Right lung (tissue), 5 donors: ENCODE data around the gene NR1D2. TPM values are rescaled to one million over a fixed set of nuclear protein-coding genes. Genes with fewer than 3 reads are reported as not detected.
A peak's percentile ranks its signal among the peaks of the same experiment; 100 is the strongest.
"Not testable (repeated sequence)": the region's sequence is repeated elsewhere in the genome, so short reads cannot be mapped to it uniquely, and the experiment has no call there.

Source experiments
- DNase-seq, 2 donors: peaks; one replicate each; pipeline ENCODE4 v3.0.0-alpha.2; 2013
- polyA plus RNA-seq, 5 donors: library from polyadenylated mRNA; unstranded; fragments of 120-200 nt; gene quantifications; one replicate each; pipeline versions ENCODE4 v1.2.1 to v1.2.3, GENCODE V29; 2013; ENCODE audit warnings: inconsistent platforms in 1 of 5, low replicate concordance in 1 of 5; ENCODE audit not compliant: insufficient read length in 5 of 5, insufficient read depth in 1 of 5

The NR1D2 gene
- polyA plus RNA-seq, 5 donors: 22.3 to 50.2 (median 38.9) TPM

- peak; percentile 47 to 72 for DNase-seq
Measured at GRCh38 chr3:23999012-23999641, 54.0 kb downstream of the NR1D2 start.

GRCh38 chr3:24002129-24002528, 57.0 kb downstream of the NR1D2 start:
- DNase-seq: no peak

GRCh38 chr3:24003466-24003865, 58.4 kb downstream of the NR1D2 start:
- no peak for DNase-seq

- no peak for DNase-seq
Measured at GRCh38 chr3:24004171-24004938, 59.3 kb downstream of the NR1D2 start.

GRCh38 chr3:24005669-24006068, 60.6 kb downstream of the NR1D2 start:
- no peak for DNase-seq

GRCh38 chr3:24010834-24011233, 65.7 kb downstream of the NR1D2 start:
- DNase-seq: not testable (repeated sequence)

GRCh38 chr3:24012589-24013269, 67.6 kb downstream of the NR1D2 start:
- no peak for DNase-seq

DNA sequence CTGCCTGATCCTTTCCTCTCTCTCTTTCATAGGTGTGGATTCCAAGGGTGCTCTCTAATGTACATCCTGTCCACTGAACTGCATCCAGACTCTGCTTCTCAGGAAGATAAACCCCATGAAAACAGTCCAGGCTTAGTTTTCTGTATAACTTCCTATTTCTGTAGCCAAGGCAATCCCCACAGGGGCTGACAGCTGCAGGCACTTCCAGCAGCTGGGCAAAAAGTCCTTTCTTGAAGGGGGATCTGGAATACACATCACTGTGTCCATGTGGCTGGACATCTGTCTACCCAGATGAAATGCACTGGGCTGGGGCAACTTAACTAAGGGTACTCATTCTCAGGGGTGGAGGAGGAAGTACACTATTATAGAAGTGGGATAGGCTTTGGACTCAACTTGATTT, 72.2 kb downstream of the NR1D2 start:
- DNase-seq: no peak

- no peak for DNase-seq
Measured at GRCh38 chr3:24018784-24019570, 73.9 kb downstream of the NR1D2 start.

GRCh38 chr3:24019585-24019984, 74.5 kb downstream of the NR1D2 start:
- no peak for DNase-seq

GRCh38 chr3:24020036-24020691, 75.1 kb downstream of the NR1D2 start:
- DNase-seq: no peak

GRCh38 chr3:24023197-24023596, 78.1 kb downstream of the NR1D2 start:
- no peak for DNase-seq

DNA sequence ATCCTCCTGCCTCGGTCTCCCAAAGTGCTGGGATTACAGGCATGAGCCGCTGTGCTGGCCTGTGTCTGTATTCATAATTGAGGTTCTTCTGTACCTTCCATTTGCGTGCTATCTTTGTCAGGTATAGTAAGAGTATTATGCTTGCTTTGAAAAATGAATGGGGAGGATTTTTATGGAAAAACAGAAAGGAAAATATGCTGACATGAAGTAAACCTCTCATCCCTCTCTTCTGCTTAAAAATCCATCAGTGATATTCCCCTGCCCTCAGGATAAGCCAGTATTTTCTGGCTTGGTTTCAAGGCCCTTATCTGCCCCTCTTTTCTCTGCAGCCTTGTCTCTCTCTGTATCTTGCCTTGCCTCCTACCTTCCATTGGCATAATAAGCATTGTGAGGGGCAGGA, 80.7 kb downstream of the NR1D2 start:
- no peak for DNase-seq

- not testable (repeated sequence) for DNase-seq
Measured at GRCh38 chr3:24026665-24027064, 81.6 kb downstream of the NR1D2 start.

DNA sequence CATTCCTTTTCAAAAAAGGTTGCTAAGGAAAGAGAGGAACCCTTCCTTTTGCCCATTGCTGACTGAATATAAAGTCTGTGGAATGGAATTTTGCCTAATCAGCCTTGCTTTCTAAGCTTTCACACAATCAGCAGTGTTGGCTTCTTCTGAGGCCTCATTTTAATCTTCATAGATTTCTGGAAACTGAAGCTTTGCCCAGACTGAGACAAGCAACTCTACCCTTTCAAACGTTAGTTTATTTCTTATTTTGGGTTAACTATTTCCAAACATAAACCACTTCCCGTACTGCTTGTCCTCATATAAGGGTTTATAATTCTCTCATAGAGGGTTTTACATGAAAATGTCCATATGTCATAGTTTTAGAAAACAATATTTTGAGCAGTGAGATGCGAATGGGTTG, 82.9 kb downstream of the NR1D2 start:
- no peak for DNase-seq

Other genes with a start within 250 kb of the NR1D2 start
- 100 to 1,000 TPM; 164 to 227 (median 220) TPM for gene UBE2E1, start 139.3 kb upstream of the NR1D2 start, polyA plus RNA-seq
- 10 to 100 TPM; 12.7 to 18.3 (median 16.5) TPM for gene NKIRAS1, start 28.3 kb upstream of the NR1D2 start, polyA plus RNA-seq
- 1,000 to 10,000 TPM; 2,736 to 3,226 (median 3,013) TPM for gene RPL15, start 28.2 kb upstream of the NR1D2 start, polyA plus RNA-seq